T1000 (cell line): ENCODE results near the gene SNRPD2.

Experiments used
- DNase-seq: peaks from one replicate; lab custom pipeline; 2025; ENCODE audit warnings: mixed read lengths; lab: John Stamatoyannopoulos, UW

The SNRPD2 gene

DNA sequence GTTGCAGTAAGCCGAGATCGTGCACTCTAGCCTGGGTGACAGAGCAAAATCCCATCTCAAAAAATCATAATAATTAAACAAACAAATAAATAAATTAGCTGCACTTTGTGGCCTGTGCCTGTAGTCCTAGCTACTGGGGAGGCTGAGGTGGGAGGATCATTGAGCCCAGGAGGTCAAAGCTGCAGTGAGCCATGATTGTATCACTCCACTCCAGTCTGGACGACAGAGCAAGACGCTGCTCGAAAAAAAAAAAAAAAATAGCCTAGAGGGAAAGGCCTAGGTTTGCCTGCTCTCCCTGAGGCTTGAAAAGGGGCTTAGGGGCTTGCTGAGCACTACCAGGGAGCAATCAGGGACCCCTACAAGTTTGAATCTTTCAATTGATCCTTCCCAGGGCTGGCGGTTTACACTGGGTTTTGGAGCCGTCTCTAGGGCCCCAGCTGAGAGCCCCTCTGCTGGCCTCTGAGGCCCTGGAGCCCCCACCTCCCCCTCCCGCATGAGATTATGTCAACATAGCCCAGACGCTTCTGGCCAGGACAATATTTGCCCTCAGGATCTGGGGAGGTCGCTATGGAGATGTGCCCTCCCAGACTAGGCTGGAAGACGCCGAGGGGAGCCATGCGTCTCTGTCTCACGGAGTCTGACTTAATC is 34.1 kb downstream of the SNRPD2 start:
- no peak for DNase-seq

DNA sequence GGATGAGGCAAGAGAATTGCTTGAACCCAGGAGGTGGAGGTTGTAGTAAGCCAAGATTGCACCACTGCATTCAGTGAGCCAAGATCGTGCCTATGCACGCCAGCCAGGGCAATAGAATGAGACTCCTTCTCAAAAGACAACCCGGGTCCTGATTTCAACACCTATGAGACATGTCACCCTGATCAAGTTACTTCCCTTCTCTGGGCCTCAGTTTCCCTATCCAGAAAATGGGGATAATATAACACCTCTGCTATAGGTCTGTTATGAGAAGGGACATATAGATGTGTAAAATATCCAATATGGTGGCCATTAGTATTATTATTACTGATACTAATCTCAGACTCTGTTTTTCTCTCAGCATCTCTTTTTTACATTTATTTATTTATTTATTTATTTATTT is 36.7 kb downstream of the SNRPD2 start:
- DNase-seq = no peak

DNA sequence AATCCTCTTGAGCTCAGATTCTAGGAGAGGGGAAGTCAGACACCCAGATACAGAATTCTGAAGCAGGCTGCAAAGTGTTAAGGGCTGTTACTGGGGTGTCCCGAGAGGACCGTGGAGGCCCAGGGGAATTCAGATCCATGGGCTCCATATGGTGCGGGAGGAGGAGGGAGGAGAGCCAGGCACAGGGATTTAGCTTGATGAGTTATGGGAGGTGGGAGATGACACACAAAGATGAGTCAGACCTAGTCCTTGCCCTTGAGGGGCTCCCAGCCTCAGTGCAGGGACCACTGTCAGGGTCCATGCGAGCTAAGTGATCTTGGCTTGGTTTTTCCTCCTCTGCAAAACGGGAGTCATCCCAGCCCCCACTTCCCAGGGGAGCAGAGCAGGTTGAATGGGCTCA is 38.1 kb downstream of the SNRPD2 start:
- no peak for DNase-seq

DNA sequence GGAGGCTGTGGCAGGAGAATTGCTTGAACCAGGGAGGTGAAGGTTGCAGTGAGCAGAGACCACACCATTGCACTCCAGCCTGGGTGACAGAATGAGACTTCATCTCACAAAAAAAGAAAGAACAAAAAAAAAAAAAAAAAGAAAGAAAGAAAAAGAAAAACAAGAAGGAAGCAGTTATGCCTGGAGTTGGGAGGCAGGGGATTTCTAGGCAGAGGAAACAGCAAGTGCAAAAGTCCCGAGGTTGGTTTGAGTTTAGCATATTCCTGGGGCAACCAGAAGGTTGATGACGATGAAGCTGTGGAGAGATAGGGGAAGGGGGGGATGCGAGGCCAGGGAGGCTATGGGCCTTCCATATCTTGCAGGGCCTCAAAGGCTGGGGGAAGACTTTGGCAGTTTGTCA is 41.0 kb downstream of the SNRPD2 start:
- DNase-seq = no peak

DNA sequence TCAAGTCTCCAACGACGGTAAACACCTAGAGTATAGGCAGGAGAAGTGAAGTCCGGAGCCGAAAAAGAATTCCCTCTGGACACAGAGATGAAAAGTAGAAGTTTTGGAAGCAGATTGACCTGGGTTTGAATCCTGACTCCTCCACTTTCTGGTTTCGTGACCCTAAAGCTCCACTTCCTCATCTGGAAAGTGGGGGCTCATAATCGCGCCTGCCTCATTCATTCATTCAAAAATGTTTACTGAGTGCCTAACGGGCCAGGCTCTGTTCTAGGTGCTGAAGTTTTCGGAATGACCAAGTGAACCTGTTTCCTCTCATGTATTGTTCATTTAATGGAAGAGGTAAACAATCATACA is 45.4 kb downstream of the SNRPD2 start:
- DNase-seq = no peak

DNA sequence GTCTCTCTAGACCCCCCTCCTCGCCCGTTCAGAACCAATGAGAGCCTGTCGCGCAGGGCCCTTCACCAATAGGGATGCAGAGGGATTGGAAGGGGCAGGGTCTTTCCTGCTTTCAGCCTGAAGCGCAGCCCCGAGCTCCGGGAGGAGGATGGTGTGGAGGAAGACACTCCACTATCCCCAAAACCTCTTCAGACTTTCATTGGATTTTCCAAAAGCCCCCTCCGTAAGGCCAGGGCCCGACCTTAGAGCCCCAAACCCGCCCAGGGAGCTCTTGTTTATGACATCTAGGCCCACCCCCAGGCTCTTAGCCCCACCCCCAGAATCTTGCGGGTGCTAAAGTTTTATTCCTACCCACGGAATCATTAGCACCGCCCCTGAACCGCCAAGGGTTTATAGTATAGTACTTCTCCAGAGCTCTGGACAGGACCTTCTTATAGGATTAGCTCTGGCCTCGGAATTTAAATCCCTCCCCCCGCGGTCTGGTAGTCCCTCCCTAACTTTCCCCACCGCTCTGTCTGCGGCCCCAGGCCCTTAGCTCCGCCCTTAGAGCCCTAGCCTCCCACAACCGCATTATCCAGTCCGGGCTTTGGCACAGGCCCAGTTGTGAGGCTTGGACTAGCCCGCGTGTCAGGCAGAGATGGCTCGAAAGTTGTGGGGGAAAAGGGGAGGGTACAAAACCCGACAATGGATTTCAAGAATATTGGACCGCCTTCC is 46.0 kb downstream of the SNRPD2 start:
- DNase-seq = peak; percentile 72

DNA sequence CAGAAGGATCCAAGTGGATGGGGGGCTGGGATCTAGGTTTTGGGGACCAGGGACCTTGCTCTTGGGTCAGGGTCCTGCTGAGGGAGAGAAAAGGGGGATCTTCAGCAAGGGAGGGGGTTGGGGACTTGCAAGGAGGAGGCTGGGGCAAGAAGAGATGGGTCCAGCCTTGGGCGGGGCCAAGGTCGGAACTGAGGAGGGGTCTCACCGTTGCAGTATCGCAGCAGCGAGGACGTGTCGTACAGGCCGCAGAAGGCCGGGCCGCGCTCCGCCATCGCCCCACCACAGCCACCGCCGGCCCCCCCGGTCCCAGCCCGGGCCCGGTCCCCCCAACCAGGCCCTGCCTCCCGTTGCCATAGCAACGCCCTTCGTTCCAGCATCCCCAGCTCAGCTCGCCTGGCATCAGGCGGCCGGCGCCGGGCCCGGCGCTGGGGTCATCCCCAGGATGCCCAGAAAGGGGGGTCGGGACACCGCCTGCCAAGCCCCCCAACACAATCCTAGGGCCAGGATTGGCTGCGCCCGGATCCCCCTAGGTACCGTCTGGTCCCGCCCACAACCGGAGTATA is 46.6 kb downstream of the SNRPD2 start:
- DNase-seq = no peak

DNA sequence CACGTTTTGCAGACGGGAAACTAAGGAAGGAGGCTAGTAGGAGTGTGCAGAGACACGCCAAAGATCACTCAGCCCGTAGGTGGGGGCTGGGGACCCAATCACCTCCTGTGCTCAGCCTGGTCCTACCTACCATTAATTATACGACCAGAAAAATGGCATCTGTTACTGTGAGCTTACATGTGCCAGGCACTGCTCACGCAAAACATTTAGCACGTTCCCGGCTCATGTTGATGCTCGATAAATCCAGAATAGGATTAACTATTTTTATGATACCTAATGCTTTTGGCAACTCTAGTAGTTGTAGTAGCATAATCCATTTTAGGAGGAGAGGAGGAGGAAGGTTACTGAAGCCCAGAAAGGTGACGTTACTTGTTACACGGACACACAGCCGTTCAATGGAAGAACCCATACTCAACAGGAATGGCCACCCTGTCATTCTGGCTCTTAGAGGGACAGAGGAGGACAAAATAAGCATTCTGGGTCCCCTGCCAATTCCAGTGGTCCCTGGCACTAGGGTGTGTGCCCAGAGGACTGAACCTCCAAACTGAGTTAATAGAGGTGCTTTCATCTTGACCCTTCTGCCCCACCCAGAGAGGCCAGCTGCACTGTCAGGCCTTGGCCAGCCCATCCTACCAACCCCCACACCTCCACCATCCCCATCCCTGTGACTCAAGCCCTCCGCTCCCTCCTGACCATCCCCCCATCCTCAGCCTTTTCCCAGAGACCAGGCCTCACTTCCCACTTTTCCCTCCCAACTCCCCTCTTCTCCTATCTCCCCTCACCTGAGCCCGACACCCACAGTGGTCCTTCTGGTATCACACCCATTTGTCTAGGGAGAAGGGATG is 47.6 kb downstream of the SNRPD2 start:
- DNase-seq = no peak

DNA sequence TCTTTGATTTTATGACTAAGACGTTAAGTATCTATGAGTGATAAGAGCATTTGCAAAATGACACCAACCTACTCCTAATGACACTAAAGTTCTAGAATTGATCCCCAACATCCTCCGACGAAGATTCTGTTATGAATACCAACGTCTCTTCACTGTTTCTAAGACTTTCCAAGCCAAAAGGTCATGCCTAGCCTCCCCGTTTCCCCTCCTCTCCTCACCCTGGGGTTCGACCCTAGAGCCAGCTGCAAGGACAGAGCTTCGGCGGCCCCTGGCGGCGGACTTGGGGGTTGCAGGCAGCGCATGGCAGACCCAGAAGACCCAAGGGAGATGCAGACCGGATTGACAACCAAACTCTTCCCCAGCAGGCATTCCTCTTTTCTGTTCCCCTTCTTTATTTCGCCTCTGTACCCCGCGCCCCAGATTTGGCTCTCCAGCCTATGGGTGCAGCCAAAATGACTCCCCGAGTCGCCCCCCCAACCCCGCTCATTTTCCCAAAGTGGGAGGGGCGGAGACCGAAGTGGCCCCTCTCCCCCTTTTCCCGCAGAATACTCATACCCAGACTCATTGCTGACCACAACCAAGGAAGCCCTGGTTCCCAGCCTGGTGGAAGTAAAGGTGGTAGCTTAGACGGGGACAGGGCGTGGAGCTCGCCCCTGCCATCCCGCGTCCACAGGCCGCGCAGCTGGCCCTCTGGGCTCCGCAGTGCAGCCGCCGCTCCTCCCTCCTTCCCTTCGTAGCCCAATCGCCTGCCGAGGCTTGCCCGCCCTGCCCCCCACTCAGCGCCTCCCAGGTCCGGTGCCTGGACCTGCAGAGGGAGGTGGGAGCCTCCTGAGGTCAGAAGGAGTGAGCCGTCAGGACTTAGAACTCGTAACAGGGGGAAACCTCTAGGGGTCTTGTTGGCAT is 48.5 kb downstream of the SNRPD2 start:
- DNase-seq = peak; percentile 76

DNA sequence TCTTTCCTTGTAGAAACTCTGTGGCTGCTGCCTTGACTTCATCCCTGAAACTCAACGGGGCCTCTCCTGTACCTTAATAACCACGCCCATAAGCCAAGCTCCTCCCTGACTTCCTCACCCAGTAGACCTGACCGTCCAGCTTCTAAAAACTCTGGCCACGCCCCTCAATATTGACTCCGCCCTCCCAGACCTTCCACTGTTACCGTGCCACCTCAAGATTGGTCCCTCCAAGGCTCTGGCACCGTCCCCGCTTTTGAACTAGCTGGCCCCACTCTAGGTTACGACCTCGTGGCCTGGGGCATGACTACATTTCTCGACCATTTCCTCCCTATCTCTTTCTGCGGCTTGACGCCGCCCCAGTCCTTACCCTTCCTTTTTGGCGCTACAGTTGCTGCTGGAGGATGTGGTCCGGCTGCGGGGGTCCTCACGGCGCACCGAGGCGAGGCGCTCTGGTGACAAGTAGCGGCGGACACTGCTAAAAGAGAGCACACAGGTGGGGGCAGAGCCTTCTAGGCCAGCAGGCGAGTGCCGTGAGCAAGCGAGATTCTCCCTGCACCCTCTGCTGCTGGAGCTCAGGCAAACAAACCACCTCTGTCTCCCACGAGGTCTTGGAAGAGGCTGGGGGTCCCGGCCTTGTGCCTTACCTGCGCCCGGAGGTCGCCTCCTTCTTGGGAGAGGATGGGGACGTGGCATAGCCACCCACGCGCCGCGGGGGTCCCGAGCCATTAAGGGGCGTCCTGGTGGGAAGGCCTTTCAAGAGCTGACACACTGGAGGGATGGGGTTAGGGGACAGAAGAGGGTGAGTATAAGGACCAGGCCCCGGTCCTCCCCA is 50.3 kb downstream of the SNRPD2 start:
- DNase-seq = peak; percentile 28

DNA sequence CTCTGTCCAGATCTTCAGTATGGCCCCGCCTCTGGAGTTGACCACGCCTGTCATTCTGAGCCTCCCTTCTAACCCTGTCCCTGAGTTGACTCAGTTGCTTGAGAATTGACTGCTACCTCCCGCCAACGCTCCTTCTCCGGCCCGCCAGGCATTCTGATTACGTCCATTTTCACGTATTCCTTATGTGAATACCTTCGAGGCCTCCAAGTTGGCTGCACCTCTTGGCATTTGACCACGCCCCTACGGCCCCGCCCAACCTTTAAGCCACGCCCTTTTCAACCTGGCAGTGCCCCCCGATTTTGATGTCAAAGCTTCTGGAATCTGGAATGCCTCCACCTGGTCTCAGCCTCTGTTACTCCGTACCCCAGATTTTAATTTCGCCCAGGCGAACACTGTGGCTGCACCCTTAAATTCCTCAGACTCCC is 50.9 kb downstream of the SNRPD2 start:
- no peak for DNase-seq

DNA sequence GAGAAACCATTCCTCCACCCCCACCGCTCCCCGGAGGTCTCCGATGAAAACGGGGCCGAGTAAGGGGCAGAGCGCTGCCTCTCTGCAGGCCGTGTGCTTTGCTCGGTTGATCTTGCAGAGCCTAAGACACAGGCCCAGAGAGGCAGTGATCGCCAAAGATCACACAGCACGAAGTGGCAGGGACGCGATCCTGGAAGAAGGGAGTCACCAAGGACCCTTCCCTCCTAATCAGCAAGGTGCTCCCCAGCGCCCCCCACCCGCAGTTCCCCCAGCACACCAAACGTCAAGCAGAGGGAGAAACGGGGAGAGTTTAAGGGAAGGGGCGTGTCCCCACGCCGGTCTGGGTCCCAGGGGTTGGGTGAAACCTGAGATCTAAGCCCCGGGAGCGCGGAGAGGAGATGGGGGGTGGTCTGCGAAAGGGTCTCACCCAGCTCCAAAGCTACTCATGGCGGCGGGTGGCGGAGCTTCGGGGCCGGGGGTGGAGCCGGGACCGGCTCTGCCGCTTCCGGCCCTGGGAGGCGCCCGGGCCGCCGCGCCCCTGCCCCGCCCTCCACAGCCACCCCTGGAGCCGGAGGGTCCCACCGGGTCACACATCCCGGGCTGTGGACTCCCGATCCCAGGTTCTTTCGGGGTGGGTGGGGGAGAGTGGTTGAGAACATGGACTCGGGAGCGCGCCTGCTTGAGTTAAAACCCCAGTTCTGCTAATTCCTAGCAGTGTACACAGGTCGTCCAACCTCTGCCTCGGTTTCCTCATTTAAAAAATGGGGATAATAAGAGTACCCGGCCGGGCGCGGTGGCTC is 52.6 kb downstream of the SNRPD2 start, which contains the start of gene EML2:
Gene EML2, minus strand, starts transcription at position 468 of the 800 bp plus-strand sequence. Its CDS starts 21 bp downstream, at position 447.
- peak; percentile 8 for DNase-seq

DNA sequence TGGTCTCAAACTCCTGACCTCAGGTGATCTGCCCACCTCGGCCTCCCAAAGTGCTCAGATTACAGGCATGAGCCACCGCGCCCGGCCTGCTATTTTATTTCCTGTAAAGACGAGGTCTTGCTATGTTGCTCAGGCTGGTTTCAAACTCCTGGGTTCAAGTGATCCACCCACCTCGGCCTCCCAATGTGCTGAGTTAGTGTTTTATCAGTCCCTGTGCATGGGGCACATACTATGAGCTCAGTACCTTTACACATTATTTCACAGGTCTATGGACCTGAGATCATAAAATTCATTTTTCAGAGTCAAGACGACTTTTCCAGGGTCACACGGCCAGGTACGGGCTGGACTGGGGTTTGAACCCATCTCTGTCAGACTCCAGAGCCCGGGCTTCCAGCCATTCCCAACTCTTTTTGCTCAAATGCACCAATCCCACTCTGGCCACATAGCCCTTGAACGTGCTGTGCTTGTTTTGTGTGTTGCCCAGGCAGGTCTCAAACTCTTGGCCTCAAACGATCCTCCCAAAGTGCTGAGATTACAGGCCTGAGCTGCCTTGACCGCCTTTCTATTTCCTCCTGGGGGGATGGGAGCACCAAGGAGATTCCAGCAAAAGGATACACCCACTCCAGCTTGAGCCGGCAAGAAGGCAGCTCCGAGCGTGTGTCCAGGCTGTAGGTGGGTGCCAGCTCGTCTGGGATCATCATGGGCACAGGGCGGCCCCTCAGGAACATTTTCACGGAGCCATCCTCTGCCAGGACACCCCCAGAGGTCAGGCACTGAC is 53.7 kb downstream of the SNRPD2 start:
- DNase-seq = no peak
